ENCODE results near the gene GCNT2. TPM values are rescaled to one million over a fixed set of nuclear protein-coding genes. Genes with fewer than 3 reads are reported as not detected.
"Not testable (repeated sequence)": the region's sequence is repeated elsewhere in the genome, so short reads cannot be mapped to it uniquely, and the experiment has no call there.

Gene GCNT2
- total and polyA plus RNA-seq, 10 donors: 1.8 to 27.2 (median 11.3) TPM

DNA sequence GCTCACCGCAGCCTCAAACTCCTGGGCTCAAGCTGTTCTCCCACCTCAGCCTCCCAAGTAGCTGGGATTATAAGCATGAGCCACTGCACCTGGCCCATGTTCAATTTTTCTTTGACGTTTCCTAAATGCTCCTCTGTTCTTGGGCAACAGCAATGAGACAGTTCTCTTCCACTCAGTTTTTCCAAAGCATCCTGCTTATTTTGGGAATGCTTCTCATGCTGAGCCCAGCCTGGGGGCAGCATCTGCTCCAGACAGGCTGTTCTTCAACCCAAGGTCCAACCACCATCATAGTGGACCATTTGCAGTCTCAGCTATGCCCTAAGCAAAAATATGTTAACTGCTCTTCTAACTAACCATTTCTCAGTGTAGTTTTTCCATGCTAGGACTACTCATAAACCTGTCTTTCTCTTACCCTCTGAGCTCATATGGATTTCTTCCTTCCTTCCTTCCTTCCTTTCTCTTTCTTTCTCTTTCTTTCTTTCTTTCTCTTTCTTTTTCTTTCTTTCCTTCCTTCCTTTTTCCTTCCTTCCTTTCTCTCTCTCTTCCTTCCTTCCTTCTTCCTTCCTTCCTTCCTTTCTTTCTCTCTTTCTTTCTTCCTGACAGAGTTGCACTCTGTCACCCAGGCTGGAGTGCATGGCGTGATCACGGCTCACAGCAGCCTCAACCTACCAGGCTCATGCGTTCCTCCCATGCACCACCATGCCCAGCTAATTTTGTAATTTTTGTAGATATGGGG, 48.4 kb downstream of the GCNT2 start:
- Histone ChIP-seq H3K27ac (no peak overlapping the region), H3K4me3 (no peak overlapping the region), H3K9me3 (no peaks in the 10 kb centered on the region), H3K27me3 (replicated peaks in 1 of 7) (no peaks in the 10 kb centered on the region), H3K4me1 (no peaks in the 10 kb centered on the region), H3K36me3 (no peaks in the 10 kb centered on the region)
- DNase-seq: no peak
- intact Hi-C loops (cut with DNase I; ENCODE audit: low total_unique reads): no loop called here
- 92 to 97% (median 94%) methylated on average over 5 of the region's 5 CpGs for WGBS, 5 donors
- TF ChIP-seq POLR2AphosphoS5 (IDR thresholded peaks at IDR 0.05): no peak
- TF ChIP-seq, protein P1, sequence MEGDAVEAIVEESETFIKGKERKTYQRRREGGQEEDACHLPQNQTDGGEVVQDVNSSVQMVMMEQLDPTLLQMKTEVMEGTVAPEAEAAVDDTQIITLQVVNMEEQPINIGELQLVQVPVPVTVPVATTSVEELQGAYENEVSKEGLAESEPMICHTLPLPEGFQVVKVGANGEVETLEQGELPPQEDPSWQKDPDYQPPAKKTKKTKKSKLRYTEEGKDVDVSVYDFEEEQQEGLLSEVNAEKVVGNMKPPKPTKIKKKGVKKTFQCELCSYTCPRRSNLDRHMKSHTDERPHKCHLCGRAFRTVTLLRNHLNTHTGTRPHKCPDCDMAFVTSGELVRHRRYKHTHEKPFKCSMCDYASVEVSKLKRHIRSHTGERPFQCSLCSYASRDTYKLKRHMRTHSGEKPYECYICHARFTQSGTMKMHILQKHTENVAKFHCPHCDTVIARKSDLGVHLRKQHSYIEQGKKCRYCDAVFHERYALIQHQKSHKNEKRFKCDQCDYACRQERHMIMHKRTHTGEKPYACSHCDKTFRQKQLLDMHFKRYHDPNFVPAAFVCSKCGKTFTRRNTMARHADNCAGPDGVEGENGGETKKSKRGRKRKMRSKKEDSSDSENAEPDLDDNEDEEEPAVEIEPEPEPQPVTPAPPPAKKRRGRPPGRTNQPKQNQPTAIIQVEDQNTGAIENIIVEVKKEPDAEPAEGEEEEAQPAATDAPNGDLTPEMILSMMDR (IDR thresholded peaks at IDR 0.05 in 8 of 11, conservative IDR thresholded peaks at IDR 0.05 in 3 of 11): no peak
- TF ChIP-seq POLR2A (IDR thresholded peaks at IDR 0.05): no peak

DNA sequence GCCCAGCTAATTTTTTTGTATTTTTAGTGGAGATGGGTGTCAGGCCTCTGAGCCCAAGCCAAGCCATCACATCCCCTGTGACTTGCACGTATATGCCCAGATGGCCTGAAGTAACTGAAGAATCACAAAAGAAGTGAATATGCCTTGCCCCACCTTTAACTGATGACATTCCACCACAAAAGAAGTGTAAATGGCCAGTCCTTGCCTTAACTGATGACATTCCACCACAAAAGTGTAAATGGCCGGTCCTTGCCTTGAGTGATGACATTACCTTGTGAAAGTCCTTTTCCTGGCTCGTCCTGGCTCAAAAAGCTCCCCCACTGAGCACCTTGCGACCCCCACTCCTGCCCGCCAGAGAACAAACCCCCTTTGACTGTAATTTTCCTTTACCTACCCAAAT, 54.4 kb downstream of the GCNT2 start:
- H3K36me3 ChIP-seq; H3K4me1 ChIP-seq; H3K4me3 ChIP-seq; H3K27me3 ChIP-seq (replicated peaks in 1 of 7); H3K27ac ChIP-seq; DNase-seq; H3K9me3 ChIP-seq; intact Hi-C loops (cut with DNase I; ENCODE audit: low total_unique reads): not testable (repeated sequence)
- 81 to 95% (median 91%) methylated on average over 3 to 5 of the region's 5 CpGs for WGBS, 5 donors

DNA sequence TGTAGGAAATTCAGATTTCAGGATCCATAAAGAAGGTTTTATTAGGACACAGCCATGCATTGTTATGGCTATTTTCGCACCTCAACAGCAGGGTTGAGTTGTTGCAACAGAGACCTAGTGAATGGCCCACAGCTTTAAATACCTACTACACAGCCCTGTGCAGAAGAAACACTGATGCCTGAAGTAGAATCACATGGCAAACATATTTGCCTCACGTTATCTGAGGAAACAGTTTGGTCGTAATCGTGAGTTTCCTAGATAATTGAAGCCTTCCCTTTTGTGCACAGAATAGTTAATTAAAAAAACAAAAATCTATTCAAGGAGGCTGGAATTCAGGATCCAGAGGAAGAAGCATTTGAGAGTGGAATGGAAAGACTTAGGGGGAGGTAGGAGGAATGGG, 55.1 kb downstream of the GCNT2 start:
- no peaks in the 10 kb centered on the region for H3K4me1 ChIP-seq
- TF ChIP-seq POLR2A (IDR thresholded peaks at IDR 0.05) (no peak), POLR2AphosphoS5 (IDR thresholded peaks at IDR 0.05) (no peak)
- TF ChIP-seq, protein P1 (IDR thresholded peaks at IDR 0.05 in 8 of 11, conservative IDR thresholded peaks at IDR 0.05 in 3 of 11): no peak
- WGBS, 5 donors: 75 to 87% (median 78%) methylated on average over 4 of the region's 4 CpGs
- H3K27ac ChIP-seq: no peak overlapping the region
- no peaks in the 10 kb centered on the region for H3K27me3 ChIP-seq (replicated peaks in 1 of 7)
- no peaks in the 10 kb centered on the region for H3K9me3 ChIP-seq
- no peak for DNase-seq
- intact Hi-C loops (cut with DNase I; ENCODE audit: low total_unique reads): no loop called here
- peaks cover 0 to 3% (median 0%) of the 10 kb centered on the region in 6 donors for H3K36me3 ChIP-seq
- H3K4me3 ChIP-seq: no peak overlapping the region

DNA sequence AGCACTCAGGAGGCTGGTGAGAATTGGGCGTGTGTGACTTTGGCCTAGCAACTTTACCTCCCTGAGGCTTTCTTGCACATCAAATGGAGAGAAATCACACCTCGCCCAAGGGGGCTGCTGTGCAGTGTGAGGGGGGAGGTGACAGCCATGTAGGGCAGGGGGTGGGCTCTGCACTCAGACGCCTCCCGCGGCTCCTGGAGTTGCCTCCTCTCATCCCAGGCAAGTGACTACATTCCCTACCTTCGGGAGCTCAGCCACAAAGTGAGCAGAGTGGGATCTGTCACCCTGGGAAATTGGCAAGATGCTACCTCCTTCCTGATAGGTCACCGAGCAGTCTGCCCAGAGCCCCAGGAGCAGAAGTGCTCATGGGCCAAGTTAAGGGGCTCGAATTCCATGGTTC, 56.0 kb downstream of the GCNT2 start:
- 86 to 92% (median 88%) methylated on average over 8 of the region's 8 CpGs for WGBS, 5 donors
- H3K27ac ChIP-seq: no peak overlapping the region
- H3K4me1 ChIP-seq: no peaks in the 10 kb centered on the region
- H3K36me3 ChIP-seq: peaks cover 0 to 3% (median 0%) of the 10 kb centered on the region in 6 donors
- H3K27me3 ChIP-seq (replicated peaks in 1 of 7): no peaks in the 10 kb centered on the region
- no peak for TF ChIP-seq POLR2A (IDR thresholded peaks at IDR 0.05)
- TF ChIP-seq POLR2AphosphoS5 (IDR thresholded peaks at IDR 0.05): no peak
- TF ChIP-seq, protein P1 (IDR thresholded peaks at IDR 0.05 in 8 of 11, conservative IDR thresholded peaks at IDR 0.05 in 3 of 11): no peak
- intact Hi-C loops (cut with DNase I; ENCODE audit: low total_unique reads): no loop called here
- DNase-seq: no peak
- H3K4me3 ChIP-seq: no peak overlapping the region
- no peaks in the 10 kb centered on the region for H3K9me3 ChIP-seq

Measured in spleen (tissue), 11 donors.